Measurements from ENCODE around the gene KBTBD3. TPM values are rescaled to one million over a fixed set of nuclear protein-coding genes. Genes with fewer than 3 reads are reported as not detected.

KBTBD3 gene
- total RNA-seq, 1 experiment from 2014 or later: 3.4 TPM

- Histone ChIP-seq H3K36me3 (replicated peaks; ENCODE audit: control insufficient read depth, insufficient read depth, low read length) (peaks cover 3% of the 10 kb centered on the region), H3K27me3 (ENCODE audit: control insufficient read depth, insufficient read depth, low read length) (no peaks in the 10 kb centered on the region), H3K4me3 (ENCODE audit: insufficient read depth, low read depth, low read length) (no peak overlapping the region)
- no peak for DNase-seq
These were observed 75.7 kb downstream of the KBTBD3 start for GRCh38 chr11:106001304-106002012.

Other genes with a start within 250 kb of the KBTBD3 start
- gene MSANTD4, start 55.1 kb downstream of the KBTBD3 start, total RNA-seq (2014; rRNA removed; shearing (Covaris generic)): 13.2 and 19.0 TPM in 2 replicates
- 69.0 and 76.7 TPM in 2 replicates for gene AASDHPPT, start 315 bp upstream of the KBTBD3 start, total RNA-seq (2014; rRNA removed; shearing (Covaris generic))

Data from H7 (cell line).